Measurements from ENCODE around the gene SELENON. TPM values are rescaled to one million over a fixed set of nuclear protein-coding genes. Genes with fewer than 3 reads are reported as not detected.

The SELENON gene
- total RNA-seq, 1 donor from 2014 or later = 126 TPM

- H3K9me3 Mint-ChIP-seq (ENCODE audit: unreplicated experiment) = no peaks in the 10 kb centered on the region
- peaks cover 7% of the 10 kb centered on the region for H3K4me1 Mint-ChIP-seq (ENCODE audit: unreplicated experiment)
- no peak overlapping the region for H3K4me3 Mint-ChIP-seq (ENCODE audit: unreplicated experiment)
- no peak overlapping the region for H3K27ac Mint-ChIP-seq (ENCODE audit: unreplicated experiment)
- H3K27me3 Mint-ChIP-seq (ENCODE audit: unreplicated experiment) = no peaks in the 10 kb centered on the region
- DNase-seq (ENCODE audit: extremely low spot score, unreplicated experiment) = no peak
- TF ChIP-seq CTCF (IDR thresholded peaks at IDR 0.05) = no peak
- peaks cover 11% of the 10 kb centered on the region for H3K36me3 Mint-ChIP-seq (ENCODE audit: unreplicated experiment)
These were observed 66.3 kb downstream of the SELENON start for GRCh38 chr1:25866288-25866687.

GRCh38 chr1:25867210-25867991 lies 67.4 kb downstream of the SELENON start:
- H3K27ac Mint-ChIP-seq (ENCODE audit: unreplicated experiment) = no peak overlapping the region
- no peak overlapping the region for H3K4me3 Mint-ChIP-seq (ENCODE audit: unreplicated experiment)
- H3K27me3 Mint-ChIP-seq (ENCODE audit: unreplicated experiment) = no peaks in the 10 kb centered on the region
- no peak for DNase-seq (ENCODE audit: extremely low spot score, unreplicated experiment)
- H3K36me3 Mint-ChIP-seq (ENCODE audit: unreplicated experiment) = peaks cover 11% of the 10 kb centered on the region
- no peak for TF ChIP-seq CTCF (IDR thresholded peaks at IDR 0.05)
- H3K4me1 Mint-ChIP-seq (ENCODE audit: unreplicated experiment) = peaks cover 1% of the 10 kb centered on the region
- H3K9me3 Mint-ChIP-seq (ENCODE audit: unreplicated experiment) = no peaks in the 10 kb centered on the region

Other genes starting within 250 kb of the SELENON start
- 64.7 and 73.3 TPM in 2 replicates for gene MAN1C1, start 183.4 kb upstream of the SELENON start, total RNA-seq
- gene MTFR1L, start 19.8 kb downstream of the SELENON start, total RNA-seq = 70.6 and 76.8 TPM in 2 replicates
- gene AUNIP, start 59.3 kb downstream of the SELENON start, total RNA-seq = 1.3 and 1.9 TPM in 2 replicates
- gene PAQR7, start 75.5 kb downstream of the SELENON start, total RNA-seq = 11.0 and 11.6 TPM in 2 replicates
- 238 and 255 TPM in 2 replicates for gene STMN1, start 106.2 kb downstream of the SELENON start, total RNA-seq
- 8.4 and 10.4 TPM in 2 replicates for gene PAFAH2, start 197.9 kb downstream of the SELENON start, total RNA-seq
- gene EXTL1, start 221.6 kb downstream of the SELENON start, total RNA-seq = 0.30 and 0.34 TPM in 2 replicates
- not detected in 2 replicates for gene SLC30A2, start 245.9 kb downstream of the SELENON start, total RNA-seq

All from osteocyte (in vitro differentiated cells).